WTC11 (cell line): ENCODE measurements around the gene ASIC3. TPM values are rescaled to one million over a fixed set of nuclear protein-coding genes. Genes with fewer than 3 reads are reported as not detected.

Source experiments
- ATAC-seq: fragments of 200-7000 bp; cut with Tn5 transposase; 2 replicates; pipeline ENCODE4 v1.10.0; 2021; ENCODE audit warnings: mild to moderate bottlenecking, moderate library complexity
- CTCF ChIA-PET: fragments of 300-600 bp; sonication (Branson Sonifier 250); formaldehyde crosslinking; loops from one replicate; lab custom pipeline; 2021; ENCODE audit warnings: antibody characterized with exemption; lab: Charles Lee
- POLR2A ChIA-PET: fragments of 350-600 bp; sonication (Branson Sonifier 250); formaldehyde crosslinking; loops from one replicate; lab custom pipeline; 2021; ENCODE audit warnings: antibody characterized with exemption; lab: Charles Lee
- DNase-seq: peaks from one replicate; pipeline ENCODE4 v3.0.0; 2021; ENCODE audit warnings: low spot score
- H3K27ac Mint-ChIP-seq: 2 replicates; pipeline ENCODE4 v1.8.0; 2021; ENCODE audit warnings: mixed read lengths
- H3K27me3 Mint-ChIP-seq: 2 replicates; pipeline ENCODE4 v1.8.0; 2021; ENCODE audit warnings: low read depth, mild to moderate bottlenecking, moderate library complexity, mixed read lengths
- H3K36me3 Mint-ChIP-seq: 2 replicates; pipeline ENCODE4 v1.8.0; 2021; ENCODE audit warnings: mixed read lengths
- H3K4me1 Mint-ChIP-seq: 2 replicates; pipeline ENCODE4 v1.8.0; 2022; ENCODE audit warnings: mixed read lengths
- H3K4me3 Mint-ChIP-seq: 2 replicates; pipeline ENCODE4 v1.8.0; 2021; ENCODE audit warnings: mild to moderate bottlenecking, moderate library complexity, mixed read lengths
- H3K9me3 Mint-ChIP-seq: 2 replicates; pipeline ENCODE4 v1.8.0; 2021; ENCODE audit warnings: mixed read lengths
- E2F5 ChIP-seq: sonication (generic); formaldehyde crosslinking; IDR thresholded peaks from 2 replicates; pipeline ENCODE4 v1.8.1; 2022; ENCODE audit warnings: mild to moderate bottlenecking, moderate library complexity, missing genetic modification reagents
- ERG ChIP-seq: fragments of 250-450 bp; sonication (Bioruptor Pico); IDR thresholded peaks from 2 replicates; pipeline ENCODE4 v1.8.0; 2021; ENCODE audit warnings: mild to moderate bottlenecking
- HMGXB4 ChIP-seq: sonication (generic); formaldehyde crosslinking; IDR thresholded peaks from 2 replicates; pipeline ENCODE4 v1.8.1; 2023; ENCODE audit warnings: mild to moderate bottlenecking, moderate library complexity, missing genetic modification reagents
- JUN ChIP-seq: sonication (generic); formaldehyde crosslinking; IDR thresholded peaks from 2 replicates; pipeline ENCODE4 v1.8.0; 2023; ENCODE audit warnings: mild to moderate bottlenecking, missing genetic modification reagents
- MXD4 ChIP-seq: fragments of 250-450 bp; sonication (Bioruptor Pico); IDR thresholded peaks from 2 replicates; pipeline ENCODE4 v1.8.0; 2021; ENCODE audit warnings: mild to moderate bottlenecking, moderate library complexity, borderline replicate concordance
- NFYB ChIP-seq: sonication (generic); formaldehyde crosslinking; conservative IDR thresholded peaks from 2 replicates; pipeline ENCODE4 v1.8.0; 2022; ENCODE audit warnings: low read depth, missing genetic modification reagents
- NR1H2 ChIP-seq: sonication (generic); formaldehyde crosslinking; IDR thresholded peaks from 2 replicates; pipeline ENCODE4 v1.9.0; 2021; ENCODE audit warnings: mild to moderate bottlenecking, moderate library complexity, missing genetic modification reagents
- NR2C2 ChIP-seq: sonication (generic); formaldehyde crosslinking; IDR thresholded peaks from 2 replicates; pipeline ENCODE4 v1.8.0; 2022; ENCODE audit warnings: mild to moderate bottlenecking, missing genetic modification reagents
- TEAD1 ChIP-seq: sonication (generic); formaldehyde crosslinking; IDR thresholded peaks from 2 replicates; pipeline ENCODE4 v1.8.0; 2022; ENCODE audit warnings: mild to moderate bottlenecking, missing genetic modification reagents
- TEAD4 ChIP-seq: sonication (generic); formaldehyde crosslinking; IDR thresholded peaks from 2 replicates; pipeline ENCODE4 v1.8.0; 2022; ENCODE audit warnings: mild to moderate bottlenecking, missing genetic modification reagents
- USF1 ChIP-seq: sonication (generic); formaldehyde crosslinking; IDR thresholded peaks from 2 replicates; pipeline ENCODE4 v1.8.0; 2022; ENCODE audit warnings: mild to moderate bottlenecking, missing genetic modification reagents
- ZBTB43 ChIP-seq: sonication (generic); formaldehyde crosslinking; IDR thresholded peaks from 2 replicates; pipeline ENCODE4 v1.8.1; 2023; ENCODE audit warnings: mild to moderate bottlenecking, missing genetic modification reagents
- ZNF121 ChIP-seq: sonication (generic); formaldehyde crosslinking; IDR thresholded peaks from 2 replicates; pipeline ENCODE4 v1.8.0; 2023; ENCODE audit warnings: missing genetic modification reagents
- ZNF396 ChIP-seq: fragments of 250-450 bp; sonication (Bioruptor Pico); IDR thresholded peaks from 2 replicates; pipeline ENCODE4 v1.8.0; 2021; ENCODE audit warnings: mild to moderate bottlenecking, moderate library complexity, borderline replicate concordance
- ZNF423 ChIP-seq: fragments of 250-450 bp; sonication (Bioruptor Pico); IDR thresholded peaks from 2 replicates; pipeline ENCODE4 v2.1.2; 2022; ENCODE audit warnings: mild to moderate bottlenecking, moderate library complexity
- ZSCAN18 ChIP-seq: fragments of 250-450 bp; sonication (Bioruptor Pico); IDR thresholded peaks from 2 replicates; pipeline ENCODE4 v2.1.2; 2022; ENCODE audit warnings: mild to moderate bottlenecking, moderate library complexity
- total RNA-seq: library from RNA; stranded (reverse); gene quantifications from 3 replicates; pipeline ENCODE4 v1.2.3, GENCODE V29; 2021
- TF ChIP-seq, protein P1 (sequence below): fragments of 200-600 bp; IDR thresholded peaks from 2 replicates; pipeline ENCODE4 v1.8.0; 2022; ENCODE audit warnings: antibody characterized with exemption
- TF ChIP-seq, protein P2 (sequence below): fragments of 250-450 bp; sonication (Bioruptor Pico); IDR thresholded peaks from 2 replicates; pipeline ENCODE4 v1.9.0; 2021; ENCODE audit warnings: mild to moderate bottlenecking
- TF ChIP-seq, protein P3 (sequence below): sonication (generic); formaldehyde crosslinking; IDR thresholded peaks from 2 replicates; pipeline ENCODE4 v1.8.0; 2022; ENCODE audit warnings: missing genetic modification reagents
- TF ChIP-seq, protein P4 (sequence below): sonication (generic); formaldehyde crosslinking; IDR thresholded peaks from 2 replicates; pipeline ENCODE4 v1.8.0; 2023; ENCODE audit warnings: missing genetic modification reagents
- TF ChIP-seq, protein P5 (sequence below): sonication (generic); formaldehyde crosslinking; IDR thresholded peaks from 2 replicates; pipeline ENCODE4 v1.8.0; 2022; ENCODE audit warnings: mild to moderate bottlenecking, missing genetic modification reagents

Gene ASIC3
- total RNA-seq, 1 experiment from 2014 or later, result 5.5 TPM

DNA sequence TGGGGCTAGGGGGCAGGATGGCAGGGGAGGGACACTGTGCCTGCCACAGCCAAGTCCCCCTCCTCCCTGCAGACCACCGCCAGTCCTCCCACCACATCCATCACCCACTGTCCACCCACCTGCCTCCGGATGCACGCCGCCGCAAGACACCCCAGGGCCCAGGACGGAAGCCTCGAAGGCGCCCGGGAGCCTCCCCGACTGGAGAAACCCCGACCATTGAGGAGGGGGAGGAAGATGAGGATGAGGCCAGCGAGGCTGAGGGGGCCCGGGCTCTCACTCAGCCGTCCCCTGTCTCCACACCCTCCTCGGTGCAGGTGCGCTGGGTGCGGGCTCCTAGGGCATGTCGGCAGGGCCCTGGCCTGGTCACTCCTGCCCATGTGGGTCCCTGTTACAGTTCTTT, 16.1 kb downstream of the ASIC3 start (continued):
- no peak for TF ChIP-seq E2F5 (CRISPR knock-in tag)
- TF ChIP-seq, protein P1, sequence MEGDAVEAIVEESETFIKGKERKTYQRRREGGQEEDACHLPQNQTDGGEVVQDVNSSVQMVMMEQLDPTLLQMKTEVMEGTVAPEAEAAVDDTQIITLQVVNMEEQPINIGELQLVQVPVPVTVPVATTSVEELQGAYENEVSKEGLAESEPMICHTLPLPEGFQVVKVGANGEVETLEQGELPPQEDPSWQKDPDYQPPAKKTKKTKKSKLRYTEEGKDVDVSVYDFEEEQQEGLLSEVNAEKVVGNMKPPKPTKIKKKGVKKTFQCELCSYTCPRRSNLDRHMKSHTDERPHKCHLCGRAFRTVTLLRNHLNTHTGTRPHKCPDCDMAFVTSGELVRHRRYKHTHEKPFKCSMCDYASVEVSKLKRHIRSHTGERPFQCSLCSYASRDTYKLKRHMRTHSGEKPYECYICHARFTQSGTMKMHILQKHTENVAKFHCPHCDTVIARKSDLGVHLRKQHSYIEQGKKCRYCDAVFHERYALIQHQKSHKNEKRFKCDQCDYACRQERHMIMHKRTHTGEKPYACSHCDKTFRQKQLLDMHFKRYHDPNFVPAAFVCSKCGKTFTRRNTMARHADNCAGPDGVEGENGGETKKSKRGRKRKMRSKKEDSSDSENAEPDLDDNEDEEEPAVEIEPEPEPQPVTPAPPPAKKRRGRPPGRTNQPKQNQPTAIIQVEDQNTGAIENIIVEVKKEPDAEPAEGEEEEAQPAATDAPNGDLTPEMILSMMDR, result no peak
- no peak for TF ChIP-seq ZNF396 (CRISPR knock-in tag)
- TF ChIP-seq MXD4 (CRISPR knock-in tag), result no peak
- TF ChIP-seq NR2C2, result no peak
- no peak for TF ChIP-seq ZBTB43 (CRISPR knock-in tag)
- TF ChIP-seq, protein P2, sequence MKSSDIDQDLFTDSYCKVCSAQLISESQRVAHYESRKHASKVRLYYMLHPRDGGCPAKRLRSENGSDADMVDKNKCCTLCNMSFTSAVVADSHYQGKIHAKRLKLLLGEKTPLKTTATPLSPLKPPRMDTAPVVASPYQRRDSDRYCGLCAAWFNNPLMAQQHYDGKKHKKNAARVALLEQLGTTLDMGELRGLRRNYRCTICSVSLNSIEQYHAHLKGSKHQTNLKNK (CRISPR knock-in tag), result no peak
- TF ChIP-seq, protein P3, sequence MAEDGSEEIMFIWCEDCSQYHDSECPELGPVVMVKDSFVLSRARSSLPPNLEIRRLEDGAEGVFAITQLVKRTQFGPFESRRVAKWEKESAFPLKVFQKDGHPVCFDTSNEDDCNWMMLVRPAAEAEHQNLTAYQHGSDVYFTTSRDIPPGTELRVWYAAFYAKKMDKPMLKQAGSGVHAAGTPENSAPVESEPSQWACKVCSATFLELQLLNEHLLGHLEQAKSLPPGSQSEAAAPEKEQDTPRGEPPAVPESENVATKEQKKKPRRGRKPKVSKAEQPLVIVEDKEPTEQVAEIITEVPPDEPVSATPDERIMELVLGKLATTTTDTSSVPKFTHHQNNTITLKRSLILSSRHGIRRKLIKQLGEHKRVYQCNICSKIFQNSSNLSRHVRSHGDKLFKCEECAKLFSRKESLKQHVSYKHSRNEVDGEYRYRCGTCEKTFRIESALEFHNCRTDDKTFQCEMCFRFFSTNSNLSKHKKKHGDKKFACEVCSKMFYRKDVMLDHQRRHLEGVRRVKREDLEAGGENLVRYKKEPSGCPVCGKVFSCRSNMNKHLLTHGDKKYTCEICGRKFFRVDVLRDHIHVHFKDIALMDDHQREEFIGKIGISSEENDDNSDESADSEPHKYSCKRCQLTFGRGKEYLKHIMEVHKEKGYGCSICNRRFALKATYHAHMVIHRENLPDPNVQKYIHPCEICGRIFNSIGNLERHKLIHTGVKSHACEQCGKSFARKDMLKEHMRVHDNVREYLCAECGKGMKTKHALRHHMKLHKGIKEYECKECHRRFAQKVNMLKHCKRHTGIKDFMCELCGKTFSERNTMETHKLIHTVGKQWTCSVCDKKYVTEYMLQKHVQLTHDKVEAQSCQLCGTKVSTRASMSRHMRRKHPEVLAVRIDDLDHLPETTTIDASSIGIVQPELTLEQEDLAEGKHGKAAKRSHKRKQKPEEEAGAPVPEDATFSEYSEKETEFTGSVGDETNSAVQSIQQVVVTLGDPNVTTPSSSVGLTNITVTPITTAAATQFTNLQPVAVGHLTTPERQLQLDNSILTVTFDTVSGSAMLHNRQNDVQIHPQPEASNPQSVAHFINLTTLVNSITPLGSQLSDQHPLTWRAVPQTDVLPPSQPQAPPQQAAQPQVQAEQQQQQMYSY (CRISPR knock-in tag), result no peak
- no peak for TF ChIP-seq TEAD1

DNA sequence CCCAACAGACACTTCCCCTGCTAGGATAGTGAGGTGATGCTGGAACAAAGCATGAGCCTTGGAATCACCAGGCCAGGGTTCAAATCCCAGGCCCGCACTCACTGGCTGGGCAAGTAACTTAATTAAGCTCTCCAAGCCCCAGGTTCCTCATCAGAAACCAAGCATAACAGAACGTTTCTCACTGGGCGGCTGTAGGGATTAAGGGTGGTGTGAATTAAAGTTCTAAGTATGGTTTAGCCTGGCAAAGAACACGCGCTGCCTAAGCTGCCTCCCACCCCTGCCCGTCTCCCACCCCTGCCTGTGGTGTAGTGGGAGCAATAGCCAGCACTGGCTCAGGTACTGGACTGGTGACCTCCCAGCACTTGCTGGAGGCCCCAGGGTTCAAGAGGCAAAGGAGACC, 16.7 kb downstream of the ASIC3 start:
- ChIA-PET POLR2A (interaction anchor here (1.7 kb wide), 1 partner anchor 12 kb away, joined by 6 read pairs; no protein-coding TSS in a partner anchor), CTCF (no interaction called here)
- DNase-seq, result no peak
- Mint-ChIP-seq H3K9me3 (no peaks in the 10 kb centered on the region), H3K4me1 (peaks cover 31% of the 10 kb centered on the region), H3K27me3 (peaks cover 2% of the 10 kb centered on the region; the same call in 1 of the 2 replicates), H3K4me3 (no peak overlapping the region), H3K36me3 (peaks cover 28% of the 10 kb centered on the region), H3K27ac (no peak overlapping the region)
- ATAC-seq, result no peak
- no peak for TF ChIP-seq ERG
- TF ChIP-seq USF1 (CRISPR knock-in tag), result no peak
- TF ChIP-seq, protein P4, sequence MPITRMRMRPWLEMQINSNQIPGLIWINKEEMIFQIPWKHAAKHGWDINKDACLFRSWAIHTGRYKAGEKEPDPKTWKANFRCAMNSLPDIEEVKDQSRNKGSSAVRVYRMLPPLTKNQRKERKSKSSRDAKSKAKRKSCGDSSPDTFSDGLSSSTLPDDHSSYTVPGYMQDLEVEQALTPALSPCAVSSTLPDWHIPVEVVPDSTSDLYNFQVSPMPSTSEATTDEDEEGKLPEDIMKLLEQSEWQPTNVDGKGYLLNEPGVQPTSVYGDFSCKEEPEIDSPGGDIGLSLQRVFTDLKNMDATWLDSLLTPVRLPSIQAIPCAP (CRISPR knock-in tag), result no peak
- no peak for TF ChIP-seq TEAD4
- no peak for TF ChIP-seq JUN (CRISPR knock-in tag)
- no peak for TF ChIP-seq HMGXB4
- TF ChIP-seq NFYB, result no peak
- no peak for TF ChIP-seq ZSCAN18
- TF ChIP-seq ZNF423 (CRISPR knock-in tag), result no peak
- TF ChIP-seq ZNF121, result no peak
- TF ChIP-seq NR1H2 (CRISPR knock-in tag), result no peak
- TF ChIP-seq ZNF396 (CRISPR knock-in tag), result no peak
- TF ChIP-seq, protein P5, sequence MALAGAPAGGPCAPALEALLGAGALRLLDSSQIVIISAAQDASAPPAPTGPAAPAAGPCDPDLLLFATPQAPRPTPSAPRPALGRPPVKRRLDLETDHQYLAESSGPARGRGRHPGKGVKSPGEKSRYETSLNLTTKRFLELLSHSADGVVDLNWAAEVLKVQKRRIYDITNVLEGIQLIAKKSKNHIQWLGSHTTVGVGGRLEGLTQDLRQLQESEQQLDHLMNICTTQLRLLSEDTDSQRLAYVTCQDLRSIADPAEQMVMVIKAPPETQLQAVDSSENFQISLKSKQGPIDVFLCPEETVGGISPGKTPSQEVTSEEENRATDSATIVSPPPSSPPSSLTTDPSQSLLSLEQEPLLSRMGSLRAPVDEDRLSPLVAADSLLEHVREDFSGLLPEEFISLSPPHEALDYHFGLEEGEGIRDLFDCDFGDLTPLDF (CRISPR knock-in tag), result no peak
